Raji (cell line): Measurements from ENCODE around the gene CAT.

ENCODE experiments used
- POLR2A ChIP-seq: IDR thresholded peaks from 2 replicates; pipeline ENCODE4 v1.6.1; 2011; ENCODE audit warnings: low read depth, low read length, control low read depth; ENCODE audit not compliant: insufficient read depth

The CAT gene

DNA sequence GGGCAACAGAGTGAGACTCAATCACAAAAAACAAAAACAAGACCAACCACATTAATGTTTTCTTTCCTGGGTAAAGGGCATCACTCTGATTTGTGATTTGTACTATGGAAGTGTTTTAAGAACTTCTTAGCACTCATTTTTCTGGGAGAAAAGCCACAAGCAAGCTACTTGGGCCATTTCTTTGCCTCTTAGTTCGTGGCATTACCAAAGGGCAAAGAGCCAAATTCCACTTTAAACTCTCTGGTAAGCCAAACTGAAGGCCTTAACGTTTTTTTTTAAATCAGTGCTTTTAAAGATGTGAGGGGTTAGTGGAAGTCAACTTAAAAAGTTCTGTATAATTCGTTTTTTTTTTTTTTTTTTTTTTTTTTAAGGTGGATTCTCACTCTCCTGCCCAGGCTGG is 36.9 kb downstream of the CAT start:
- TF ChIP-seq POLR2A = no peak

- TF ChIP-seq POLR2A = no peak
Measured at GRCh38 chr11:34476849-34477248, 38.1 kb downstream of the CAT start.

DNA sequence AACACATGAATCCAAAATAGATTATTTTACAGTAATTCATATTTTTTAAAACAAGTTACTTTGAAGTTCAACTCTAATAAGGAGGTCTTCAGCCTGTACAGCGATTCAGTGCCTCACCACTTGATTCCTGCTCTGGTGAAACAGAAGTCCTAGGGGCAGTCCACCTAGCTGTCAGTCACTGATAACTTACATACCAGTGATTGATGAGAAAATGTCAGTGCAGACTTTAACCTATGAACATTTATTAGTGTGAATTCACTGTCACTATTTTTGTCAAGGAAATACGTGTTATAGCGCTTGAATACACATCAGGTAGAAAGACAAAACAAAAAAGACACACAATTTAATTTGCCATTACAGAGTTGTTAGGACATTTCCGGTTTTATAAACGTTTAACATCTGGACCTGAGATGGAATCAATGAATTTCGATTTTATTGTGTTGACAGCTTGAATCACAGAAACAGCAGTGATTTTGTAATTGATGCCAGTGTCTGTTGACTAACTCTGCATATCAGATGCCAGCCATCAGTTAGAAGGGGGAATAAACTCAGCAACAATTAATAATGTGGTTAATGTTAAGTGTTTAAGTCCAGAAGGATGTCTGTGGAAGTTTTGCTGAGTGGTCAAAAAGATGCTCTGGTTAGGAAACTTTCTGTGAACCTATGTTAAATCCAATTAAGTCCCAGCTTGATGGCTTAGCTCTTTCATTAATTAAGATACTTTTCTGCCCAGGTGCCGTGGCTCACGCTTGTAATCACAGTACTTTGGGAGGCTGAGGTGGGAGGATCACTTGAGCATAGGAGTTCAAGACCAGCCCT is 40.3 kb downstream of the CAT start:
- no peak for TF ChIP-seq POLR2A

- no peak for TF ChIP-seq POLR2A
Measured at GRCh38 chr11:34480314-34480713, 41.6 kb downstream of the CAT start.

DNA sequence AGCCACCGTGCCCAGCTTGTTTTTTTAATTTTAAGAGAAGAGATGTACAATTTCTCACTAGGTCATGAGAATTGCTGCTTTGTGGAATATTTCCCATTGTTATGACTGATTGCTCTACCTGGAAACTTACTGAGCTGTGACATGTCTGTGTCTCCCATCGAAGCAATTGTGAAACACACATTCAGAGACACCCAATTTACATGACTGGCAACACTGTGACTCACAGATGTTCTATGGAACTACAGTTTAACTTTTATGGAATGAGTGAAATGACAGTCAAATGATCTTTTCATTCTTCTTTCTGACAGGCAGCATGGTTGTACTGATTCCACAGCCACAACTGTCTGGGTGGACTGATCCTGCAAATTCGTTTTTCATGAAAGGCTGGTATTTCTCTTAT is 42.6 kb downstream of the CAT start:
- TF ChIP-seq POLR2A = no peak

DNA sequence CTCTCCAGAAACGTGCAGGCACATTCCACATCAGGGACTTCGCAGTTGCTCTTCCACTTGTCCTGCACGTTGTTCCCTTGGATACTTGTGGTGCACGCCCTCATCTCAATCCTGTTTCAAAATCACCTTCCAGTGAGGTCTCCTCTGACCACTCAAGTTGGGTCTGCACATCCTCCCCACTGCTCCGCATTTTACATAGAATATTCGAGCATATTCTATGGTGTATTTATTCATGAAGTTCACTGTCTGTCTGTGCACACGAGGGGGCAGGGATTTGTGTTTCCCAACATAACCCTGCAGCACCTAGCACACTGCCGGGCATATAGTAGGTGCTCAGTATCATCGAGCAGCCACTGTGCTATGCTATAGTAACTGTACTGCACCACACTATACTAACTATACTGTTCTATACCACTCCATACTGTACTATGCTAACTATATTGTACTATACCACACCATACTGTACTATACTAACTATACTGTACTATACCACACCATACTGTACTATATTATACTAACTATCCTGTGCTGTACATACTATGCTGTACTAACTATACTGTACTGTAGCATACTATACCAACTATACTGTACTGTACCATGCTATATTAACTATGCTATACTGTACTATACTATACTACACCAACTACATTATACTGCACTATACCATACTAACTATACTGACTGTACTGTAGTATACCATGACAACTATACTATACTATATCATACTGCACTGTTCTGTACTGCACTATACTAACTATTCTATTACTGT is 44.6 kb downstream of the CAT start:
- no peak for TF ChIP-seq POLR2A

DNA sequence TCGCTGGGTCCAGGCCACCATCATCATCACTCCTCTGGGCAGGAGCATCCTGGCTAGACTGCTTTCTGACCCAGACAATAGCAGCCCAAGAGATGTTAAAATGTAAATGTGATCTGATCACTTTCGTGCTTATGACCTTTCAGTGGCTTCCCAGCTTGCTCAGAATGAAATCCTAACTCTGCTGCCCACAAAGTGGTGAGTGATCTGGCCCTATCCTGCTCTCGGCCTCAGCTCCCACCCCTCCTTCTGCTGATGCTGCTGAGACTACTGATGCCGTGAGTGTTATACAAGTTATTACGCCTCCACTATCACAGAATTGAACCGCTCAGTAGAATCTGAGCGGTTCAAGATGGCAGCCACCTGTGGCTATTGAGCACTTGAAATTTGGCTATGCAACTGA is 48.7 kb downstream of the CAT start:
- no peak for TF ChIP-seq POLR2A

DNA sequence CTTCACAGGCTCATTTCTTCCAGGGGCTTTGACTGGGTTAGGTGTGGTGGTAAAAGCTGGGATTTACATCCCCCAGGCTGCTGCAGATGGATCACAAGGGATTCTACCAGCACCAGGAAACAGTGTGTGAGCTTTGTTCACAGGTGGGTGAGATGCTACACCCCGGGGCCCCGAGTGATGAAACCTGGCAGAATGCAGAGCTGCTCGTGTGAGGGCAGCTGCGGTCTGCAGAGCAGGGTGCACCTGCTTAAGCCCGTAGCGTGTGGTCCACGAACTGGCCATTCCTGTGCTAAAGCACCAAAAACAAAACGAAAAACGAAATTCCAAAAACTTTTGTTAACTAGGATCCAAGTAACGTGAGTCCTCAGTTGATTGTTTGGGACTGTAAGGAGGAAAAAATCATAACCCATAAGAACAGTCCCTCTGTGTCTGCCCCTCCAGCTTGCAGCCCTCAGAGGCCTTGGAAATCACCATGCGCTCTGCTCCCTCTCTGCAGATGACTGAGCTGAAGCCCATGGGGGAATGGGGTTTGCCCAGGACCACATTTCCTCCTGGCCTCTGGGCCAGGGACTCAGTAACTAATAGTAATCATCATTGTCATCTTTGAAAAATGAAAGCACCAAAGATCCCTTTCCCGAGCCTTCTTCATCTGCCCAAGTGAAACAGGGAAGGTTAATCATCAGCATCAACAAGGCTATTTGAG is 50.3 kb downstream of the CAT start:
- no peak for TF ChIP-seq POLR2A

DNA sequence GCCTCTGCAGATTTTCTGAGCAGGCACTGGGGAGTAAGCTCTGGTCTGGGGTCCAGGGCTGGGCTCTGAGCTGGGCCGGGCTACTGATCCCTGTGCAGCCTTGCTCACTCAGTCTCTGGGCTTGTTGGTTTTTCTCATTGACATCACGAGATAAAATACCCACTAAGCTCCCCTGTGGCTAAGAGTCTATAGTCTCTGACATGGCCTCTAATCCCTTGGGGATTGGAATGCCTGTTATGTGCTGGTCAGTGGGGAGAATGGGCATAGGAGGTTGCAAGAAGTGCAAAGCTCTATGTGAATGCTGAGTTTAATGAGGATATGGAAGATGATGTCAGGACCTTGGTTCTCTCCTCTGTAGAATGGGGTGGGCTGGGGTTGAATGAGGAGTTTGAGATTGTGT is 51.6 kb downstream of the CAT start:
- no peak for TF ChIP-seq POLR2A

GRCh38 chr11:34492806-34493414 is 54.2 kb downstream of the CAT start:
- TF ChIP-seq POLR2A = no peak

GRCh38 chr11:34493468-34493867 is 54.7 kb downstream of the CAT start:
- no peak for TF ChIP-seq POLR2A

GRCh38 chr11:34493926-34494595 is 55.3 kb downstream of the CAT start:
- TF ChIP-seq POLR2A = no peak

- TF ChIP-seq POLR2A = no peak
Measured at GRCh38 chr11:34495239-34495723, 56.5 kb downstream of the CAT start.

GRCh38 chr11:34495724-34496377 is 57.1 kb downstream of the CAT start:
- no peak for TF ChIP-seq POLR2A

DNA sequence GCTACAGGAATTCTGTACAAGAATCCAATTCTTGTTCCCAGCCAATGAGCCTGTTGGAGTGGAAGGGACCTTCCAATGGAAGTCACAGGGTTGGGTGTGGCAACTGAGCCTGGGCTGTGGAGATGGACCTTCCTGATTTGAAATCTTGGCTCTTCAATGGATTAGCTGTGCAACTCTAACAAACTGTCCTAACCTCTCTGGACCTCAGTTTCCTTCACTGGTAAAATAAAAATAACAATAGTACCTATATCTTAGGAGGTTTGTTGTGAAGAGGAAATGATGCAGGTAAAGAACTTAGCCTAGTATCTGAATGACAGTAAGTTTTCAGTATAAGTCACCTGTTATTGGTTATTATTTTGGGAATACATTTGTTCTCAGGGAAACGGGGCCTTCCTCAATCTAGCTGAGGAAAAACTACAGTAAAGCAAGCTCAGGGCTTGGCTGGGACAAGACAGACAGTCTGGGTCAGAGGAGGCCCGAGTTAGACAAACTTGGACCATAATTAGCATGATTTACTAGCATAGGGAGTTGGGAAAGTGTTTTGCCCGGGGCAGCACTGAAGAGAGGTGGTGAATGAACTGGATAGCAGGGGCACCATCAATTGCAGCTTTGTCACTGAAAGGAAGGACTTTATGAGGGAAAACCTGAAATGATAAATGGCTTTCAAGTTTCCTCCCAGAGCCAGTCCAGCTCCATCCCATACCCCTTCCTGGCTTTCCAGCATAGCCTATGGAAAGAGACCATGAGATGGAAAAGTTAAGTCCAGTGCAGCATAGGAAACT is 61.2 kb downstream of the CAT start:
- TF ChIP-seq POLR2A = no peak
